GF-D8 (cell line): ENCODE results near the gene AMH.
A peak's percentile ranks its signal among the peaks of the same experiment; 100 is the strongest.

Source experiments
- DNase-seq: peaks from one replicate; lab custom pipeline; 2025; lab: John Stamatoyannopoulos, UW

Gene AMH

GRCh38 chr19:2235381-2236063 is 13.6 kb upstream of the AMH start:
- no peak for DNase-seq

GRCh38 chr19:2236064-2236313 is 13.1 kb upstream of the AMH start:
- DNase-seq, result no peak

DNA sequence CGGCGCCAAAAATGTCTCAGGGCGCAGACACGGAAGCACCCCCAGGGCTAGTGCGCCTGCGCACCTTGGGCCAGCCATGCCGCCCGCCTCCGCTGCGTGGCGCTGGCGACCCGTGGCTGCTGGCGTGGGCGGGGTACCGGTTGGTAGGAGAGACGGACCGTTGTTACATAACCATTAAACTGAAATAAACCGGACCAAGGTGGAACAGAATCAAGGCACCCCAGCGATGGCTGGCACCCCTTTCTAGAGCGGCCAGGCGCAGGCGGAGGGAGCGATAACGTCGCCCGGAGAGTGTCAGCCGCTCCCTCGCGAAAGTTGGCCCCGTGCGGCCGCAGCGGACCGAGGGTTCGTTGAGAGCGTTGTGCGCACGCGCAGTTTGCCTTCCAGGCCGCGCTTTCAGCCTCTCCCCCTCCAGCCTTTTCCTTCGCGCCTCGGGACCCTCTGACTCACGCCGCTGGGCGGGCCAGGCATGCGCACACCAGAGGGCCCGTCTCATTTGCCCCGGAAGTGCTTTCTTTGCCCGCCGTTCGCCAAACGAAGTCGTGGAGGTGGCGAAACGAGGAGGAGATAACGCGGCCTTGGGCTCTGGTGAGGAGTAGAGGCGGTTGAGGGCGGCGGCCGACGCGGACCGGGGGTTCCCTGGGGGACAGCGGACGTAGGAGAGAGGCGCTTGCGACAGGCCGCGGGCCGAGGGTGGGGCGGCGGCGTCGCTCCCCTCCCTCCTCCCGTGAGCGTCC is 12.6 kb upstream of the AMH start, which contains the start of the genes PLEKHJ1 and SF3A2:
PLEKHJ1 (minus strand) TSS at position 16 of the 737 bp plus-strand sequence. CDS start 81 bp downstream, outside the sequence.
SF3A2 (plus strand) TSS at position 511 of the 737 bp plus-strand sequence. CDS start 6,595 bp downstream, outside the sequence.
- peak; percentile 94 for DNase-seq

DNA sequence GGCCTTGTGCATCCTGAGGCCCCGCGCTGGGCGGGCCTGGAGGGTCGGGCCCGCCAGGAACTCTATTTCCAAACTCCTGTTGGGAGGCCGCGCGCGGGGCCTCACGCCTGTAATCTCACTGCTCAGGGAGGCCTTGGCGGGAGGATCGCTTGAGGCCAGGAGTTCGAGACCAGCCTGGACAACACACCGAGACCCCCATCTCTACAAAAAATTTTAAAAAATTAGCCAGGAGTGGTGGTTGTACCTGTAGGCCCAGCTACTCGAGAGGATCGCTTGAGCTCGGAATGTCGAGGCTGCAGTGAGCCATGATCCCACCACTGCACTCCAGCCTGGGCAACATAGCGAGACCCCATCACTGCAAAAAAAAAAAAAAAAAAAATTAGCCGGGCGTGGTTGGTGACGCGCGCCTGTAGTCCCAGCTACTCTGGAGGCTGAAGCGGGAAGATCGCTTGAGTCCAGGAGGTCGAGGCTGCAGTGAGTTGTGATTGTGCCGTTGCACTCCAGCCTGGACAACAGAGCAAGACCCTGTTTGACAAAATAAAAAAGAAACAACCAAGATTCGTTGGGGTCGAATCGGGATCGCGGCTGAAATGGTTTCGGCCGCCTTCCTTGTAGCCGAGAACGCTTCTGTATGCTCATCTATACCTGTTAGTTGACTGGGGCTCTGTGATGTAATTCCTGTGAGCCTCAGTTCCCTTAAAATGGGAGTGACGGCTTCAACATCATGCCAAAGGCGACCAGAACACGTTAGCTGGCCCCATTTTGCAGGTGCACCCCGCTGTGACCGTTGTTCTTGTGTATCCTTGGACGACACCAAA is 11.9 kb upstream of the AMH start:
- no peak for DNase-seq

DNA sequence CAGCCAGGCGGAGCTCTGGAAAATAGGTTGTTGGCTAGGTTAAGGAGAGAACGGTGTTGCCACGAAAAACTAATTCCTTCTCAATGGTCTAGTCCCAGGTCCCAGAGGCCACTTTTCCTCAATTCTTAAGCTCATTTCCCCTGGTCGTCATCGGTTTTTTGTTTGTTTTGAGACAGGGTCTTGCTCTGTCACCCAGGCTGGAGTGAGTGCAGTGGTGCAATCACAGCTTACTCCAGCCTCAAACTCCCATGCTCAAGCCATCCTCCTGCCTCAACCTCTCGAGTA is 11.3 kb upstream of the AMH start:
- no peak for DNase-seq

DNA sequence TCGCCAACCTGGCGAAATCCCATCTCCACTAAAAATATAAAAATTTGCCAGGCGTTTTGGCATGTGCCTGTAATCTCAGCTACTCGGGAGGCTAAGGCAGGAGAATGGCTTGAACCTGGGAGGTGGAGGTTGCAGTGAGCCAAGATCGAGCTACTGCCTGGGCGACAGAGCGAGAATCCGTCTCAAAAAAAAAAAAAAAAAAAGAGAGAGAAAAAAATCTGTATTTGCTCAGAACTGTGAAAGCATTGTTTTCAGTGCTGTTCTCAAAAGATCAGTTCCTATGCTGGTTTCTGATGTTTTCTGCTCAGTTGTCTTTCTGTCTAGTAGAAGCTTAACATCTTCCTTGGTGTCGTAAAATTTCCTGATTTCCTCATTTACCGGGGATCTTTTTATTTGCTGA is 9.9 kb upstream of the AMH start:
- peak; percentile 11 for DNase-seq

DNA sequence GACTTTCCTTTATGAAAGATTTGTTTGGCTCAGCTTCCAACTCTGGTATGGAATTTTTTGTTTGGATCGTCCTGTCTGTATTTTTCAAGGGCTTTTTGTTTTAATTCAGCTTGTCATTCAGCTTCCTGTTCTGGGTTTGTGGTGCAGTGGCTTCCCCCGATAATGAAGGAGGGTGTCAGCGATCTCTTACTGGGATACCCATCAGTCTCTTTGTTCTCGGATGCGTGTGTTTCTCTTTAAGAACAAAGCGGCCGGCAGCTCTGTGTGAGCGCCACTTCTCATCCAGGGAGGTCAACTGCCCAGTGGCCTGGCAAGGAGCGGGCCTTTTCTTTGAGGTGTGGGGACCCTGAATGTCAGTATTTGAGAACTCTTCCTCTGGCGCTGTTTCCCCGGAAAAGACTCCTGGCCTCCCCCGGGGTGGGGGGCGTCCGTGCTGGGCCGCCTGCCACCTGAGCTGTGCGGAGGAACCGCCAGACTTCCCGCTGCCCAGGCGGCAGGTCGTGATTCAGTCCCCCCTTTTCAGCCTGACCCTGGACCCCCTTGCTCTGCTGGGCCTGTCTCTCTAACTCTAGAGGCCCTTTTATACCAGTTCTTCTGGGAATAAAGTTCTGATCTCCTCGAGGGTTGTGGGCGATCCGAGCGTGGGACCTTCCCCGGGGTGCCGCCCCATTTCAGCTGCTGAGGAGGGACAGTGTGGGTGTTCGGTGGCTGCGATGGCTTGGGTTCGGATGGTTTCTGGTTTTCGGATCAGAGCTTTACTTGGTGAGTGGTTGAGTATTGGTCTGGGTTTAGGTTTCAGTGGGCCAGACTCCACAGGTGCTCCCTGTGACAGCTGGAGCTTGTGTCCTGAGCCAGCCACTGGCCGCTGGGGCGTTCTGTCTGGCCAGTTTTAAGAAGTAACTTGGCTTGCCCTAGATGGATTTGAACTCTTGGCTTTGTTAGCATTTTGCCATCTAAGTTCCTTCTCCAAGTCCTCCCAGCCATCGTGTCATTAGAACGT is 9.1 kb upstream of the AMH start:
- peak; percentile 17 for DNase-seq

- no peak for DNase-seq
Observed at GRCh38 chr19:2240881-2241760, 8.0 kb upstream of the AMH start.

DNA sequence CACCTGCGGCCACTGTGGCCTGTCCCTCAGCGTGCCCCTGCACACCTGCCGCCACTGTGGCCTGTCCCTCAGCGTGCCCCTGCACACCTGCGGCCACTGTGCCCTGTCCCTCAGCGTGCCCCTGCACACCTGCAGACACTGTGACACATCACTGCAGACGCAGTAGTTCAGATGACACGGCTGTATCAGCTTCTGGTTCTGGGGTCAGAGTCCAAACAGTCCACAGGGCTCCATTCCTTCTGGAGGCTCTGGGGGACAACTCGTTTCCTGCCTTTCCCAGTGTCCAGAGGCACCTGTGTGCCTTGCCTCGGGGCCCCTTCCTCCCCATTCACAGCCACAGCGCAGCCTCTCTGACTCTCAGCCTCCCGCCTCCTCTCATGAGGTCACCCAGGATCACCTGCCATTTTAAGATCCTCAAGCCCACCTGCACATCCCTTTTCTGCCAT is 7.0 kb upstream of the AMH start:
- DNase-seq, result no peak

DNA sequence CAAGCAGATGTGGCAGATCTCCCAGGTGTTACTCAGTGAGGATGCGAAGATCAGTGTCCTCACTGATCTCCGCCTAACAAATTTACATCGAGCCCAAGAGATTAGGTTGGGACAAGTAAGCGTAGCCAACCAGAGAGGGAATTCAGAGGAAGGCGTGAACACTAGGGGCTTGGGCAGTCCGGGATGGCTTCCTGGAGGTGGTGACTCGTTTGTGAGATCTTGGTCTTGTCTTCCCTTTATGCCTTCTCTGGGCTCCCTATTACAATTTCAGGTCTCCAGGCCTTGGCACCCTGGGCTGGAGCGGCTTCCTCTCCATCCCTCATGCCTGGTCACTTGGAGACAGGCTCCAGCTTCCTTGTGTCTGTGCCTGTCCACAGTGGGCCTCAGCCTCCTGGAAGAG is 6.3 kb upstream of the AMH start:
- no peak for DNase-seq

- no peak for DNase-seq
Observed at GRCh38 chr19:2243274-2244124, 5.6 kb upstream of the AMH start.

DNA sequence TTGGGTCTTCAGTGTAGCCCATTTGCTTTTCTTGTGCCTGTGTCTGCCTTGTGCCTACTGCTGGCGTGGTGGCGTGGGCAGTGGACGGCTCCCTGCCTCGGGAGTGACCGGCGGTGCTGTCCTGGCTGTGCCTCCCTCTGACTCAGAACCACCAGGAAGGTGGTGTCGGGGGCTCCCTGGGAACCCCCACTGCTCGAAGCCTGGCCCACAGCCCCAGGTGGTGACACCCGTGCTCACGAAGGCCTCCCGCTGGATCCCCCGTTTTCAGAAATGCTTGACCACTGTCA is 5.1 kb upstream of the AMH start:
- DNase-seq, result no peak

GRCh38 chr19:2244486-2244885 is 4.6 kb upstream of the AMH start:
- DNase-seq, result no peak

DNA sequence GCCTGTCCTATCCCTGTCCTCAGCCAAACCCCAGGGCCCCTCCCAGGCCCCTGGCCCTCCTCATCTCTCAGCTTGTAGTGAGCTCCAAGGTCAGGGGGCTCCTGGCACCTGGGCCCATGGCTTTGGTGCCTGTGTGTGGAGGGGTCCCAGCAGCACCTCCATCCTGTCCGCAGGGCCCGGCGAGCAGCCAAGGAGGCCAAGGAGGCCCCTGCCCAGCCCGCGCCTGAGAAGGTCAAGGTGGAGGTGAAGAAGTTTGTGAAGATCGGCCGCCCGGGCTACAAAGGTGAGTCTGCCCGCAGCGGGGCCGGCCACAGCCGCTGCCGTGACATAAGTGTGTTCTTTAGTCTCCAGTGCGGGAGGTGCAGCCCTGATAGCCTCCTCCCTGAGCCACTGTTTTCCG is 3.9 kb upstream of the AMH start:
- DNase-seq, result no peak

- no peak for DNase-seq
Observed at GRCh38 chr19:2246014-2246620, 3.0 kb upstream of the AMH start.

DNA sequence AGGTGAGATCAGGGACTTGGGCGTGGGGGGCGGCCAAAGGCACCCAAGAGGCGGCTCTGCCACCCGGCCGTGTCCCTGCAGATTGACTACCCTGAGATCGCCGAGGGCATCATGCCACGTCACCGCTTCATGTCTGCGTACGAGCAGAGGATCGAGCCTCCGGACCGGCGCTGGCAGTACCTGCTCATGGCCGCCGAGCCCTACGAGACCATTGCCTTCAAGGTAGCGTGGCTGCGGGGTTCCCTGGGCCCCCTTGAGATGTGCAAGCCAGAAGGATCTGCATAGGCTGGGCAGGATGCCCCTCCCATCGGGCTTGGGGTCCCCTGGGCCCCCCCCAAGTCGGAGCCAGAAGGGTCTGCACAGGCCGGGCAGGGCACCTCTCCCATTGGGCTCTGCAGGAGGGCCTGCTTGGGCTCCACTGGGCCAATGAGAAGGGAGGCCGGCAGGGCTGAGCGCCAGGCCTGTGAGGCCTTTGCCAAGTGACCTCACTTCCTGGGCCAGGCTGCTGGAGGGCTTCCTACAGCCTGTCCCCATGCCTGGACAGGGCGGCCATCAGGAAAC is 2.2 kb upstream of the AMH start:
- no peak for DNase-seq

- no peak for DNase-seq
Observed at GRCh38 chr19:2247433-2248101, 1.6 kb upstream of the AMH start.

DNA sequence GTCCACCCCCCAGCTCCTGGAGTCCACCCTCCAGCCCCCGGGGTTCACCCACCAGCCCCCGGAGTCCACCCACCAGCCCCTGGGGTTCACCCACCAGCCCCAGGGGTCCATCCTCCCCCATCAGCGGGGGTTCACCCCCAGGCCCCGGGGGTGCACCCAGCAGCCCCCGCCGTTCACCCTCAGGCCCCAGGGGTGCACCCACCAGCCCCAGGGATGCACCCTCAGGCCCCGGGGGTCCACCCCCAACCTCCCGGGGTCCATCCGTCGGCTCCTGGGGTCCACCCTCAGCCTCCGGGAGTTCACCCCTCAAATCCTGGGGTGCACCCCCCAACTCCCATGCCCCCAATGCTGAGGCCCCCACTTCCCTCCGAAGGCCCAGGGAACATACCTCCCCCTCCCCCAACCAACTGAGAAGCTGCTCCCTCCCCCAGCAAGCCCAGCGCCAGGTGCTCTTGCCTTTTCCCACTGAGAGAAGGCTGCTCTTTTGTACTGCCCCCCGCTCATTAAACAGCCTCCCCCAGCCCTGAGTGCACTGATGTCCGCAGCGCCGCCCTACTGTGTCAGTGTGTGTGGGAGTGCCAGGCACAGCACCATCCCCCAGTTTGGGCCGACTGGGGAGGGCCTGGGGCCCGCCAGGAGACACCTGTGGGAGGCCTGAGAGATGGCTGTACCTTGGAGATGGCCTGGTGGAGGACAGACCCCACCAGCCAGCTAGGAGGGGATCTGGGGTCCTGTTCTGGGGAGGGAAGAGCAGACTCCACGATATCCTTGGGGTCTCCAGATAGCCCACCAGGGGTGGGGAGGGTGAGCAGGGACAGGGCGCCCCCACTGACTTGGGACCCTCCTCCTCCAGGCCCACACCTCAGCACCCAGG is 750 bp upstream of the AMH start:
- no peak for DNase-seq
